ENCODE results near the gene COL15A1. TPM values are rescaled to one million over a fixed set of nuclear protein-coding genes. Genes with fewer than 3 reads are reported as not detected.
A peak's percentile ranks its signal among the peaks of the same experiment; 100 is the strongest.

The COL15A1 gene
- total RNA-seq, 1 experiment from 2014 or later: not detected

DNA sequence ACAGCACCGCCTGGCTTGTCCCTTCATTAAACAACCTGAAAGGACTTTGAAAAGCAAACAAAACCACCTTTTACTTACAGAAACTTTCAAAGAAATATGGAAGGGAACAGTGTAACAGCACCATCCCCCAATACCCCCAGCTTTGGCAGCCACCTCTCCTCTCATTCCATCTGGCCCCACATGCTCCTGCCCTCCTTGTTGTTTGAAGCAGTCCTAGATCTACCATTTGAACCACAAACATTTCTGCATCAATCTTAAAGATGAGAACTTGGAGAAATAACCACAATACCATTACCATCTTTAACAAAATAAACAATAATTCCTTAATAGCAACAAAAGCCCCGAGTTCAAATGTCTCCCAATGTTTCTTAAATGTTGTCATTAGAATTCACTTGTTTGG lies 17.8 kb upstream of the COL15A1 start:
- DNase-seq (ENCODE audit: unreplicated experiment): no peak
- Mint-ChIP-seq H3K4me1 (ENCODE audit: insufficient read depth, unreplicated experiment) (no peaks in the 10 kb centered on the region), H3K27me3 (ENCODE audit: insufficient read depth, unreplicated experiment) (peaks cover 49% of the 10 kb centered on the region), H3K4me3 (ENCODE audit: unreplicated experiment) (no peak overlapping the region), H3K9me3 (ENCODE audit: unreplicated experiment) (no peaks in the 10 kb centered on the region), H3K36me3 (ENCODE audit: insufficient read depth, unreplicated experiment) (no peaks in the 10 kb centered on the region), H3K27ac (ENCODE audit: low read depth, unreplicated experiment) (no peak overlapping the region)
- no TSS peak for BruUV-seq (replicated peaks)
- ChIA-PET CTCF (interaction anchor here (0.6 to 1.2 kb wide), 2 partner anchors 49 to 1289 kb away, joined by 3 read pairs; no protein-coding TSS in a partner anchor), POLR2A (no interaction called here)
- TF ChIP-seq, protein P1, sequence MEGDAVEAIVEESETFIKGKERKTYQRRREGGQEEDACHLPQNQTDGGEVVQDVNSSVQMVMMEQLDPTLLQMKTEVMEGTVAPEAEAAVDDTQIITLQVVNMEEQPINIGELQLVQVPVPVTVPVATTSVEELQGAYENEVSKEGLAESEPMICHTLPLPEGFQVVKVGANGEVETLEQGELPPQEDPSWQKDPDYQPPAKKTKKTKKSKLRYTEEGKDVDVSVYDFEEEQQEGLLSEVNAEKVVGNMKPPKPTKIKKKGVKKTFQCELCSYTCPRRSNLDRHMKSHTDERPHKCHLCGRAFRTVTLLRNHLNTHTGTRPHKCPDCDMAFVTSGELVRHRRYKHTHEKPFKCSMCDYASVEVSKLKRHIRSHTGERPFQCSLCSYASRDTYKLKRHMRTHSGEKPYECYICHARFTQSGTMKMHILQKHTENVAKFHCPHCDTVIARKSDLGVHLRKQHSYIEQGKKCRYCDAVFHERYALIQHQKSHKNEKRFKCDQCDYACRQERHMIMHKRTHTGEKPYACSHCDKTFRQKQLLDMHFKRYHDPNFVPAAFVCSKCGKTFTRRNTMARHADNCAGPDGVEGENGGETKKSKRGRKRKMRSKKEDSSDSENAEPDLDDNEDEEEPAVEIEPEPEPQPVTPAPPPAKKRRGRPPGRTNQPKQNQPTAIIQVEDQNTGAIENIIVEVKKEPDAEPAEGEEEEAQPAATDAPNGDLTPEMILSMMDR (IDR thresholded peaks at IDR 0.05; ENCODE audit: unreplicated experiment): no peak
- intact Hi-C loops (cut with micrococcal nuclease): no loop called here

DNA sequence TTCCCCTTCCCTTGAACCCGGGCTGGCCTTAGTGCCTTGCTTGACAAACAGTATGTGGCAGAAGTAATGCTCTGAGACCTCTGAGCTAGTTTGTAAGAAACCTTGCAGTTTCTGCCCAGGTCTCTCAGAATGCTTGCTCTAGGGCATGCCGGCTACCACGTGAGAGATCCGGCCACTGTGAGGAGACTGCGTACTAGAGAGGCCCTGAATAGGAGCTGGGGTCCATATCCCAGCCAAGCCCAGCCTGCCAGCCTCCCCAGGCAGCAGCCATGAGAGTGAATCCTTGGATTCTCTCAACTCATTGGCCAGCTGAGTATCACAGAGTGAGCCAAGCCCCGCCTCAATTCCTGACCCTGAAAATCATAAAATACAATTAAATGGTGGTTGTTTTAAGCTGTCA lies 16.0 kb upstream of the COL15A1 start:
- no peak for DNase-seq (ENCODE audit: unreplicated experiment)
- no peaks in the 10 kb centered on the region for H3K4me1 Mint-ChIP-seq (ENCODE audit: insufficient read depth, unreplicated experiment)
- BruUV-seq (replicated peaks): no TSS peak
- H3K27ac Mint-ChIP-seq (ENCODE audit: low read depth, unreplicated experiment): no peak overlapping the region
- intact Hi-C loops (cut with micrococcal nuclease): no loop called here
- H3K27me3 Mint-ChIP-seq (ENCODE audit: insufficient read depth, unreplicated experiment): peaks cover 36% of the 10 kb centered on the region
- H3K4me3 Mint-ChIP-seq (ENCODE audit: unreplicated experiment): no peak overlapping the region
- H3K9me3 Mint-ChIP-seq (ENCODE audit: unreplicated experiment): no peaks in the 10 kb centered on the region
- ChIA-PET CTCF (interaction anchor here (0.8 kb wide), 1 partner anchor 9 kb away, joined by 5 read pairs; no protein-coding TSS in a partner anchor), POLR2A (no interaction called here)
- H3K36me3 Mint-ChIP-seq (ENCODE audit: insufficient read depth, unreplicated experiment): no peaks in the 10 kb centered on the region
- TF ChIP-seq, protein P1 (IDR thresholded peaks at IDR 0.05; ENCODE audit: unreplicated experiment): no peak

- TF ChIP-seq, protein P1 (IDR thresholded peaks at IDR 0.05; ENCODE audit: unreplicated experiment): no peak
- BruUV-seq (replicated peaks): no TSS peak
- no peaks in the 10 kb centered on the region for H3K36me3 Mint-ChIP-seq (ENCODE audit: insufficient read depth, unreplicated experiment)
- H3K27ac Mint-ChIP-seq (ENCODE audit: low read depth, unreplicated experiment): no peak overlapping the region
- ChIA-PET POLR2A (no interaction called here), CTCF (interaction anchor here (0.7 kb wide), 1 partner anchor 13 kb away, joined by 3 read pairs; no protein-coding TSS in a partner anchor)
- H3K9me3 Mint-ChIP-seq (ENCODE audit: unreplicated experiment): no peaks in the 10 kb centered on the region
- no peaks in the 10 kb centered on the region for H3K4me1 Mint-ChIP-seq (ENCODE audit: insufficient read depth, unreplicated experiment)
- intact Hi-C loops (cut with micrococcal nuclease): no loop called here
- DNase-seq (ENCODE audit: unreplicated experiment): peak; percentile 65
- H3K4me3 Mint-ChIP-seq (ENCODE audit: unreplicated experiment): no peak overlapping the region
- H3K27me3 Mint-ChIP-seq (ENCODE audit: insufficient read depth, unreplicated experiment): peaks cover 26% of the 10 kb centered on the region
Measured at GRCh38 chr9:98929071-98929470, 14.6 kb upstream of the COL15A1 start.

GRCh38 chr9:98929895-98930341 lies 13.8 kb upstream of the COL15A1 start:
- BruUV-seq (replicated peaks): no TSS peak
- Mint-ChIP-seq H3K36me3 (ENCODE audit: insufficient read depth, unreplicated experiment) (no peaks in the 10 kb centered on the region), H3K4me1 (ENCODE audit: insufficient read depth, unreplicated experiment) (no peaks in the 10 kb centered on the region), H3K4me3 (ENCODE audit: unreplicated experiment) (no peak overlapping the region), H3K27ac (ENCODE audit: low read depth, unreplicated experiment) (no peak overlapping the region), H3K9me3 (ENCODE audit: unreplicated experiment) (no peaks in the 10 kb centered on the region), H3K27me3 (ENCODE audit: insufficient read depth, unreplicated experiment) (peaks cover 21% of the 10 kb centered on the region)
- TF ChIP-seq, protein P1 (IDR thresholded peaks at IDR 0.05; ENCODE audit: unreplicated experiment): no peak
- peak; percentile 87 for DNase-seq (ENCODE audit: unreplicated experiment)
- intact Hi-C loops (cut with micrococcal nuclease): no loop called here
- CTCF ChIA-PET: no interaction called here
- POLR2A ChIA-PET: interaction anchor here (0.6 kb wide), 1 partner anchor 183 kb away, joined by 3 read pairs; no protein-coding TSS in a partner anchor

Data from MCF 10A (cell line).